ENCODE data around the gene CCDC17.
"Not testable (repeated sequence)": the region's sequence is repeated elsewhere in the genome, so short reads cannot be mapped to it uniquely, and the experiment has no call there.

CCDC17 gene

GRCh38 chr1:45621895-45622523 lies 1.8 kb downstream of the CCDC17 start:
- DNase-seq (ENCODE audit: low read depth), result no peak

GRCh38 chr1:45621501-45621836 lies 2.4 kb downstream of the CCDC17 start:
- no peak for DNase-seq (ENCODE audit: low read depth)

- DNase-seq (ENCODE audit: low read depth), result no peak
Measured at GRCh38 chr1:45620588-45621500, 3.0 kb downstream of the CCDC17 start.

- no peak for DNase-seq (ENCODE audit: low read depth)
Measured at GRCh38 chr1:45619149-45619921, 4.5 kb downstream of the CCDC17 start.

- no peak for DNase-seq (ENCODE audit: low read depth)
Measured at GRCh38 chr1:45617618-45618017, 6.2 kb downstream of the CCDC17 start.

- DNase-seq (ENCODE audit: low read depth), result no peak
Measured at GRCh38 chr1:45615885-45616284, 8.0 kb downstream of the CCDC17 start.

GRCh38 chr1:45612941-45613579 lies 10.8 kb downstream of the CCDC17 start:
- DNase-seq (ENCODE audit: low read depth), result no peak

- DNase-seq (ENCODE audit: low read depth), result no peak
Measured at GRCh38 chr1:45610589-45611226, 13.1 kb downstream of the CCDC17 start.

- DNase-seq (ENCODE audit: low read depth), result no peak
Measured at GRCh38 chr1:45608175-45609156, 15.4 kb downstream of the CCDC17 start.

GRCh38 chr1:45607404-45608074 lies 16.3 kb downstream of the CCDC17 start:
- DNase-seq (ENCODE audit: low read depth), result no peak

GRCh38 chr1:45604239-45604638 lies 19.6 kb downstream of the CCDC17 start:
- DNase-seq (ENCODE audit: low read depth), result no peak

- not testable (repeated sequence) for DNase-seq (ENCODE audit: low read depth)
Measured at GRCh38 chr1:45596765-45597164, 27.1 kb downstream of the CCDC17 start.

GRCh38 chr1:45594412-45594811 lies 29.4 kb downstream of the CCDC17 start:
- DNase-seq (ENCODE audit: low read depth), result no peak

- no peak for DNase-seq (ENCODE audit: low read depth)
Measured at GRCh38 chr1:45589861-45590260, 34.0 kb downstream of the CCDC17 start.

- no peak for DNase-seq (ENCODE audit: low read depth)
Measured at GRCh38 chr1:45586769-45587168, 37.1 kb downstream of the CCDC17 start.

GRCh38 chr1:45585496-45586075 lies 38.3 kb downstream of the CCDC17 start:
- DNase-seq (ENCODE audit: low read depth), result no peak

GRCh38 chr1:45585110-45585426 lies 38.8 kb downstream of the CCDC17 start:
- no peak for DNase-seq (ENCODE audit: low read depth)

- peak; percentile 79 for DNase-seq (ENCODE audit: low read depth)
Measured at GRCh38 chr1:45584351-45585109, 39.3 kb downstream of the CCDC17 start.

Data from activated T-helper 1 cell treated with Interleukin-2 at 50 U/mL for 16 hours (primary cell).